Measurements from ENCODE around the gene TOR1B.
"Not testable (repeated sequence)": the region's sequence is repeated elsewhere in the genome, so short reads cannot be mapped to it uniquely, and the experiment has no call there.

The TOR1B gene

GRCh38 chr9:129783516-129784361 lies 19.2 kb upstream of the TOR1B start:
- peak in 1 of 2 experiments; percentile 83 for DNase-seq (ENCODE audit: low read depth in 1 of 2, low spot score in 1 of 2)
- Histone ChIP-seq H3K27me3 (ENCODE audit: insufficient read depth, poor library complexity, severe bottlenecking) (peaks cover 2% of the 10 kb centered on the region), H3K4me3 (replicated peaks; ENCODE audit: insufficient read depth, low read length) (no peak overlapping the region), H3K27ac (replicated peaks) (no peak overlapping the region)
- no peak for TF ChIP-seq POLR2AphosphoS5 (IDR thresholded peaks at IDR 0.05; ENCODE audit: low read depth)
- TF ChIP-seq, protein P1, sequence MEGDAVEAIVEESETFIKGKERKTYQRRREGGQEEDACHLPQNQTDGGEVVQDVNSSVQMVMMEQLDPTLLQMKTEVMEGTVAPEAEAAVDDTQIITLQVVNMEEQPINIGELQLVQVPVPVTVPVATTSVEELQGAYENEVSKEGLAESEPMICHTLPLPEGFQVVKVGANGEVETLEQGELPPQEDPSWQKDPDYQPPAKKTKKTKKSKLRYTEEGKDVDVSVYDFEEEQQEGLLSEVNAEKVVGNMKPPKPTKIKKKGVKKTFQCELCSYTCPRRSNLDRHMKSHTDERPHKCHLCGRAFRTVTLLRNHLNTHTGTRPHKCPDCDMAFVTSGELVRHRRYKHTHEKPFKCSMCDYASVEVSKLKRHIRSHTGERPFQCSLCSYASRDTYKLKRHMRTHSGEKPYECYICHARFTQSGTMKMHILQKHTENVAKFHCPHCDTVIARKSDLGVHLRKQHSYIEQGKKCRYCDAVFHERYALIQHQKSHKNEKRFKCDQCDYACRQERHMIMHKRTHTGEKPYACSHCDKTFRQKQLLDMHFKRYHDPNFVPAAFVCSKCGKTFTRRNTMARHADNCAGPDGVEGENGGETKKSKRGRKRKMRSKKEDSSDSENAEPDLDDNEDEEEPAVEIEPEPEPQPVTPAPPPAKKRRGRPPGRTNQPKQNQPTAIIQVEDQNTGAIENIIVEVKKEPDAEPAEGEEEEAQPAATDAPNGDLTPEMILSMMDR (IDR thresholded peaks at IDR 0.05; ENCODE audit: insufficient read depth, low read length): peak; percentile 78

GRCh38 chr9:129784970-129785369 lies 18.0 kb upstream of the TOR1B start:
- not testable (repeated sequence) for H3K4me3 ChIP-seq (replicated peaks; ENCODE audit: insufficient read depth, low read length); DNase-seq (ENCODE audit: low read depth in 1 of 2, low spot score in 1 of 2); H3K27ac ChIP-seq (replicated peaks); H3K27me3 ChIP-seq (ENCODE audit: insufficient read depth, poor library complexity, severe bottlenecking)

DNA sequence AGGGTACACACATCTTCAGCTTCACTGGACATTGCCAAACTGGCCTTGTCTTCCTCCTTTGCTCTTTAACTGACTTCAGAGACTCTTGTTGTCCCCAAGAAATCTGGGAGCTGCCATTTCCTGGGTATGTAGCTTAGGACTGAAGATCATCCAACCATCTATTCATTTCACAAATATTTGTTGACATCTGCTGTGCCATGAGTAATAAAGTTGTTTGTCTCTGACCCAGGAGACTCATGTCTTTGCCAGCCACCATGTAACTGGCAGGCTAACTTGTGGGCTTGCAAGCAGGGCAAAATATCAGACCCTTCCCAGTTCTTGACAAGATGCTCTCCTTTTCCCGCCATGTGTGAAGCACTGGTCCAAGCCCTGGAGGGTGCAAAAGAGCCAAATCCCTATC lies 17.1 kb upstream of the TOR1B start:
- no peak overlapping the region for H3K4me3 ChIP-seq (replicated peaks; ENCODE audit: insufficient read depth, low read length)
- no peak overlapping the region for H3K27ac ChIP-seq (replicated peaks)
- TF ChIP-seq, protein P2, sequence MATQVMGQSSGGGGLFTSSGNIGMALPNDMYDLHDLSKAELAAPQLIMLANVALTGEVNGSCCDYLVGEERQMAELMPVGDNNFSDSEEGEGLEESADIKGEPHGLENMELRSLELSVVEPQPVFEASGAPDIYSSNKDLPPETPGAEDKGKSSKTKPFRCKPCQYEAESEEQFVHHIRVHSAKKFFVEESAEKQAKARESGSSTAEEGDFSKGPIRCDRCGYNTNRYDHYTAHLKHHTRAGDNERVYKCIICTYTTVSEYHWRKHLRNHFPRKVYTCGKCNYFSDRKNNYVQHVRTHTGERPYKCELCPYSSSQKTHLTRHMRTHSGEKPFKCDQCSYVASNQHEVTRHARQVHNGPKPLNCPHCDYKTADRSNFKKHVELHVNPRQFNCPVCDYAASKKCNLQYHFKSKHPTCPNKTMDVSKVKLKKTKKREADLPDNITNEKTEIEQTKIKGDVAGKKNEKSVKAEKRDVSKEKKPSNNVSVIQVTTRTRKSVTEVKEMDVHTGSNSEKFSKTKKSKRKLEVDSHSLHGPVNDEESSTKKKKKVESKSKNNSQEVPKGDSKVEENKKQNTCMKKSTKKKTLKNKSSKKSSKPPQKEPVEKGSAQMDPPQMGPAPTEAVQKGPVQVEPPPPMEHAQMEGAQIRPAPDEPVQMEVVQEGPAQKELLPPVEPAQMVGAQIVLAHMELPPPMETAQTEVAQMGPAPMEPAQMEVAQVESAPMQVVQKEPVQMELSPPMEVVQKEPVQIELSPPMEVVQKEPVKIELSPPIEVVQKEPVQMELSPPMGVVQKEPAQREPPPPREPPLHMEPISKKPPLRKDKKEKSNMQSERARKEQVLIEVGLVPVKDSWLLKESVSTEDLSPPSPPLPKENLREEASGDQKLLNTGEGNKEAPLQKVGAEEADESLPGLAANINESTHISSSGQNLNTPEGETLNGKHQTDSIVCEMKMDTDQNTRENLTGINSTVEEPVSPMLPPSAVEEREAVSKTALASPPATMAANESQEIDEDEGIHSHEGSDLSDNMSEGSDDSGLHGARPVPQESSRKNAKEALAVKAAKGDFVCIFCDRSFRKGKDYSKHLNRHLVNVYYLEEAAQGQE (IDR thresholded peaks at IDR 0.05; ENCODE audit: insufficient replicate concordance, low read depth): no peak
- TF ChIP-seq, protein P1 (IDR thresholded peaks at IDR 0.05; ENCODE audit: insufficient read depth, low read length): no peak
- no peak for TF ChIP-seq GABPA (IDR thresholded peaks at IDR 0.05; ENCODE audit: low read depth)
- TF ChIP-seq SPI1 (IDR thresholded peaks at IDR 0.05; ENCODE audit: borderline replicate concordance, low read depth): no peak
- TF ChIP-seq POLR2AphosphoS5 (IDR thresholded peaks at IDR 0.05; ENCODE audit: low read depth): no peak
- DNase-seq (ENCODE audit: low read depth in 1 of 2, low spot score in 1 of 2): no peak
- H3K27me3 ChIP-seq (ENCODE audit: insufficient read depth, poor library complexity, severe bottlenecking): peaks cover 3% of the 10 kb centered on the region

- Histone ChIP-seq H3K27me3 (ENCODE audit: insufficient read depth, poor library complexity, severe bottlenecking) (peaks cover 3% of the 10 kb centered on the region), H3K27ac (replicated peaks) (no peak overlapping the region), H3K4me3 (replicated peaks; ENCODE audit: insufficient read depth, low read length) (no peak overlapping the region)
- no peak for DNase-seq (ENCODE audit: low read depth in 1 of 2, low spot score in 1 of 2)
- TF ChIP-seq GABPA (IDR thresholded peaks at IDR 0.05; ENCODE audit: low read depth): no peak
- TF ChIP-seq SPI1 (IDR thresholded peaks at IDR 0.05; ENCODE audit: borderline replicate concordance, low read depth): no peak
- TF ChIP-seq, protein P2 (IDR thresholded peaks at IDR 0.05; ENCODE audit: insufficient replicate concordance, low read depth): no peak
- TF ChIP-seq POLR2AphosphoS5 (IDR thresholded peaks at IDR 0.05; ENCODE audit: low read depth): no peak
- TF ChIP-seq, protein P1 (IDR thresholded peaks at IDR 0.05; ENCODE audit: insufficient read depth, low read length): no peak
These were observed 16.5 kb upstream of the TOR1B start for GRCh38 chr9:129786481-129786880.

Measured in HL-60 (cell line).